KMS-11 (cell line): Measurements from ENCODE around the gene NLRC5.
"Not testable (repeated sequence)": the region's sequence is repeated elsewhere in the genome, so short reads cannot be mapped to it uniquely, and the experiment has no call there.

Experiments
- H2AFZ ChIP-seq: fragments of 200-600 bp; sonication (generic); 2 replicates; pipeline ENCODE4 v1.6.1; 2016; ENCODE audit warnings: antibody characterized with exemption, mixed run types, low read depth
- H3K27ac ChIP-seq: fragments of 200-600 bp; sonication (generic); 2 replicates; pipeline ENCODE4 v1.6.1; 2016; ENCODE audit warnings: mild to moderate bottlenecking, mixed run types
- H3K27me3 ChIP-seq: fragments of 200-600 bp; sonication (generic); 2 replicates; pipeline ENCODE4 v1.6.1; 2017; ENCODE audit warnings: mild to moderate bottlenecking, low read depth, mixed run types, moderate library complexity; ENCODE audit not compliant: insufficient read depth
- H3K36me3 ChIP-seq: fragments of 200-600 bp; sonication (generic); 2 replicates; pipeline ENCODE4 v1.6.1; 2017; ENCODE audit warnings: mild to moderate bottlenecking, mixed run types; ENCODE audit not compliant: insufficient read depth
- H3K4me1 ChIP-seq: fragments of 200-600 bp; sonication (generic); 2 replicates; pipeline ENCODE4 v1.6.1; 2016; ENCODE audit warnings: mild to moderate bottlenecking, low read depth, mixed run types; ENCODE audit not compliant: poor library complexity, severe bottlenecking
- H3K4me2 ChIP-seq: fragments of 200-600 bp; sonication (generic); 2 replicates; pipeline ENCODE4 v1.7.0; 2016; ENCODE audit warnings: mild to moderate bottlenecking, mixed run types
- H3K4me3 ChIP-seq: fragments of 200-600 bp; sonication (generic); IDR thresholded peaks from 2 replicates; pipeline ENCODE4 v1.6.1; 2017; ENCODE audit warnings: low read depth, low read length, mixed read lengths; ENCODE audit not compliant: insufficient read depth
- H3K79me2 ChIP-seq: fragments of 200-600 bp; sonication (generic); 2 replicates; pipeline ENCODE4 v1.6.1; 2016; ENCODE audit warnings: low read depth, mixed run types; ENCODE audit not compliant: insufficient read depth
- H3K9ac ChIP-seq: fragments of 200-600 bp; sonication (generic); 2 replicates; pipeline ENCODE4 v1.6.1; 2016; ENCODE audit warnings: mild to moderate bottlenecking, mixed run types
- H4K20me1 ChIP-seq: fragments of 200-600 bp; sonication (generic); 2 replicates; pipeline ENCODE4 v1.6.1; 2016; ENCODE audit warnings: mild to moderate bottlenecking, mixed run types; ENCODE audit not compliant: insufficient read depth
- TF ChIP-seq, protein P1 (sequence below): fragments of 200-600 bp; sonication (generic); conservative IDR thresholded peaks from 2 replicates; pipeline ENCODE4 v1.6.1; 2017; ENCODE audit warnings: low read depth, mild to moderate bottlenecking, antibody characterized with exemption, low read length, moderate library complexity, mixed read lengths

The NLRC5 gene

DNA sequence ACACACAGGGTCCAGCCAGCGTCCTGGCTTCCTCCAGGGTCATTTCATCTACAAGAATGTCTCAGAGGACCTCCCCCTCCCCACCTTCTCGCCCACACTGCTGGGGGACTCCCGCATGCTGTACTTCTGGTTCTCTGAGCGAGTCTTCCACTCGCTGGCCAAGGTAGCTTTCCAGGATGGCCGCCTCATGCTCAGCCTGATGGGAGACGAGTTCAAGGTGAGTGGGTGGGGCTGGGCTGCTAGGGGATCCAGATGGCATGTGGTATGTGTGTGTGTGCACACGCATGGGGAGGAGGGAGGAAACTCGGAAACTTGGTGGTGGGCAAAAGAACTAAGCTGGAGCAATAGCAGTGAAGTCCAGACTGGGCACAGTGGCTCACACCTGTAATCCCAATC, 16.1 kb upstream of the NLRC5 start:
- TF ChIP-seq, protein P1, sequence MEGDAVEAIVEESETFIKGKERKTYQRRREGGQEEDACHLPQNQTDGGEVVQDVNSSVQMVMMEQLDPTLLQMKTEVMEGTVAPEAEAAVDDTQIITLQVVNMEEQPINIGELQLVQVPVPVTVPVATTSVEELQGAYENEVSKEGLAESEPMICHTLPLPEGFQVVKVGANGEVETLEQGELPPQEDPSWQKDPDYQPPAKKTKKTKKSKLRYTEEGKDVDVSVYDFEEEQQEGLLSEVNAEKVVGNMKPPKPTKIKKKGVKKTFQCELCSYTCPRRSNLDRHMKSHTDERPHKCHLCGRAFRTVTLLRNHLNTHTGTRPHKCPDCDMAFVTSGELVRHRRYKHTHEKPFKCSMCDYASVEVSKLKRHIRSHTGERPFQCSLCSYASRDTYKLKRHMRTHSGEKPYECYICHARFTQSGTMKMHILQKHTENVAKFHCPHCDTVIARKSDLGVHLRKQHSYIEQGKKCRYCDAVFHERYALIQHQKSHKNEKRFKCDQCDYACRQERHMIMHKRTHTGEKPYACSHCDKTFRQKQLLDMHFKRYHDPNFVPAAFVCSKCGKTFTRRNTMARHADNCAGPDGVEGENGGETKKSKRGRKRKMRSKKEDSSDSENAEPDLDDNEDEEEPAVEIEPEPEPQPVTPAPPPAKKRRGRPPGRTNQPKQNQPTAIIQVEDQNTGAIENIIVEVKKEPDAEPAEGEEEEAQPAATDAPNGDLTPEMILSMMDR: no peak
- Histone ChIP-seq H3K4me2 (no peak overlapping the region), H3K4me1 (no peaks in the 10 kb centered on the region), H3K79me2 (no peaks in the 10 kb centered on the region), H3K27ac (no peak overlapping the region), H3K36me3 (no peaks in the 10 kb centered on the region), H3K9ac (no peak overlapping the region), H3K4me3 (no peak overlapping the region), H3K27me3 (no peaks in the 10 kb centered on the region), H4K20me1 (no peaks in the 10 kb centered on the region), H2AFZ (no peak overlapping the region)

DNA sequence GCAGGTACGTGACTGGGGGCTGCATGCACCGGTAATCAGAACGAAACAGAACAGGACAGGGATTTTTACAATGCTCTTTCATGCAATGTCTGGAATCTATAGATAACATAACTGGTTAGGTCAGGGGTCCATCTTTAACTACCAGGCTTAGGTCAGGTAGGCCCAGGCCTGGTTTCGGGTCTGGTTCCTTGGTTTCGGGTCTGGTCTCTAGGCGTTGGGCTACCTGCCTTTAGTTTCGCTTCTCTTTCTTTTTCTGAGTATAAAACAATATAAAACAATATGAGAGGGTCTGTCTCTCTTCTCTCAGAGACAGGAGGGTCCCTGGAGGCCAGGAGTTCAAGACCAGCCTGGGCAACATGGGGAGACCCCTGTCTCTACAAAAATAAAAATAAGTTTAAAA, 15.5 kb upstream of the NLRC5 start:
- not testable (repeated sequence) for H4K20me1 ChIP-seq, H3K36me3 ChIP-seq, H3K79me2 ChIP-seq, H3K4me1 ChIP-seq, H2AFZ ChIP-seq, H3K27ac ChIP-seq, H3K9ac ChIP-seq, H3K27me3 ChIP-seq, H3K4me2 ChIP-seq, H3K4me3 ChIP-seq

DNA sequence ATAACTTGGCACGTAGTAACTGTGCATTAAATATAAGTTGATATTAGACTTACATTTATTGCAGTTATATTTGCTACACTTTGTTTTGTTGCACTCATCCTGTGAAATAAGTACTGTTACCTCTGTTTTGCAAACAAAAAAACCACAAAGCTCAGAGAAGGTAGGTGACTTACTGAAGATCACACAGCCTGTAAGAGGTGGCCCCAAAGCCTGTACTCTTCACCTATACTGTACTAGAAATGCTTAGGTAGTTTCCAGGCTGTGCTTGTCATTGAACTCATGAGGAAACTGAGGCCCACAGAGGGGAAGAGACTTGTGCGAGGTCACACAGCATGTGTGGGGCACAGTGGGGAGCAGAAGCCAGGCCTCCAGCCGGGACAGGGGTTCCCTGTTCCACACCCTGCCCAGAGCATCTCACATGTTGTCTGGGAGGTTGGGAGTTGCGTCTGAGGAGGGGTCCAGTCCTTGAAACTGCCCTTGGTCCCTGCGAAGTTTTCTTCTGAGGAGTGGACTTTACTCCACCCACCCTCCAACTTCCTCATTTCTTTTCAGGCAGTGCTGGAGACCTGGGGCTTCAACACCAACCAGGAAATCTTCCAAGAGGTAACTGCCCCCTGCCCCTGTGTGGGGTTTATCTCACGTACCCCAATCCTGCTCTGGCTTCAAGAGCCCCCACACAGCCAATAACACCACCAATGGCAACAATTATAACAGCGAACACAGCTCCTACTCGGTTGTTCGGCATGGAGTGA, 14.6 kb upstream of the NLRC5 start:
- TF ChIP-seq, protein P1: no peak

DNA sequence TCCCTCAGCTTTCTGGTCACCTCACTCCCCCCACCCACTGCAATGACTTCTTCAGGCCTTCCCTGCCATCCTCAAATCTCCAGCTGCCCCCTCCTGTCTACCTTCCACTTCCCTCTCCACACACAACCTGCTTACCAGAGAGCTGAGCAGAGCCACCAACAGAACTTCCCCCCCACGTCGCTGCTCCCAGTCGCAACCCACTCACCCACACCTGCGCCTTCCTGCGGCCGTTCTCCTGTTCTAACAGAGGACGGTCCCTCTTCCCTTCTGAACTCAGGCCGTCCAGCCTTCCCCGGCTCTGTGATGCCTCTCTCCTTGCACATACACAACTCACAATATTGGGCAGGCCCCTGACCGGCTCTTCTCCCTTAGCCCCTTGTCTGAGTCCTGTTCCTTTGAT, 13.6 kb upstream of the NLRC5 start:
- peaks cover under 1% of the 10 kb centered on the region for H3K4me1 ChIP-seq
- H3K79me2 ChIP-seq: no peaks in the 10 kb centered on the region

More for the DNA sequence above, 14.6 kb upstream of the NLRC5 start:
- Histone ChIP-seq H3K4me3 (no peak overlapping the region), H3K27ac (no peak overlapping the region), H3K4me2 (no peak overlapping the region), H3K36me3 (no peaks in the 10 kb centered on the region), H3K9ac (no peak overlapping the region), H3K27me3 (no peaks in the 10 kb centered on the region), H3K79me2 (no peaks in the 10 kb centered on the region), H3K4me1 (no peaks in the 10 kb centered on the region), H4K20me1 (no peaks in the 10 kb centered on the region), H2AFZ (no peak overlapping the region)

DNA sequence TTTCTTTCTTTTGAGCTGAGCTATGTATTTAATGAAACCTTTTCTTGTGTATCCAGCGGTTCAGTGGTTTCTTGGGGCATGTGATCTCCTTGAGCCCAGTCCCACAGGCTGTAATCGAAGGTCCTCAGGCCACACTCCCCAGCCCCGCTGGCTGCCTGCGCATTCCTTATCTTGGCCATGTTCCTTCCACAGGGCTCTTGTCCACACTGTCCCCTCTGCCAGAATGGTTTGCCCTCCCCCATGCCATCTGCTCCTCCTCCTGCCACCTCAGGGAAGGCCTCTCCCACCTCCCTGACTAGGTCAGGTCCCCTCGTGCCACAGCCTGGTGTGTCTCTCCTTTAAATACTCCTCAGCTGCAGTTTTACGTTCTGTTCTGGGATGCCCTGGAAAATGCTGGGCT, 12.1 kb upstream of the NLRC5 start:
- Histone ChIP-seq H3K27me3 (no peaks in the 10 kb centered on the region), H3K27ac (no peak overlapping the region), H2AFZ (no peak overlapping the region), H3K36me3 (no peaks in the 10 kb centered on the region), H3K4me2 (no peak overlapping the region), H3K79me2 (no peaks in the 10 kb centered on the region), H3K4me1 (peaks cover 5% of the 10 kb centered on the region), H3K4me3 (no peak overlapping the region), H4K20me1 (no peaks in the 10 kb centered on the region), H3K9ac (no peak overlapping the region)
- TF ChIP-seq, protein P1: no peak

More for the DNA sequence above, 13.6 kb upstream of the NLRC5 start:
- TF ChIP-seq, protein P1: no peak
- no peak overlapping the region for H3K4me2 ChIP-seq
- H3K4me3 ChIP-seq: no peak overlapping the region
- H3K9ac ChIP-seq: no peak overlapping the region
- no peaks in the 10 kb centered on the region for H3K27me3 ChIP-seq
- H4K20me1 ChIP-seq: no peaks in the 10 kb centered on the region
- no peak overlapping the region for H3K27ac ChIP-seq
- H3K36me3 ChIP-seq: no peaks in the 10 kb centered on the region
- H2AFZ ChIP-seq: no peak overlapping the region
